CD4-positive, alpha-beta T cell (primary cell): ENCODE measurements around the gene FBN1. TPM values are rescaled to one million over a fixed set of nuclear protein-coding genes. Genes with fewer than 3 reads are reported as not detected.

Source experiments
- ATAC-seq: fragments of 200-7000 bp; cut with Tn5 transposase; one replicate; pipeline ENCODE4 v1.10.0; 2022; ENCODE audit warnings: mild to moderate bottlenecking; ENCODE audit not compliant: poor library complexity
- CTCF ChIA-PET: fragments of 350-600 bp; sonication (Branson Sonifier 250); formaldehyde crosslinking; loops from one replicate; lab custom pipeline; 2021; ENCODE audit warnings: antibody characterized with exemption, inconsistent platforms; lab: Charles Lee
- POLR2A ChIA-PET: fragments of 350-600 bp; sonication (Branson Sonifier 250); formaldehyde crosslinking; loops from one replicate; lab custom pipeline; 2021; ENCODE audit warnings: antibody characterized with exemption, inconsistent platforms; lab: Charles Lee
- DNase-seq, 14 experiments: peaks; one replicate each; pipeline ENCODE4 v3.0.0-alpha.2; 2013 to 2020; ENCODE audit warnings: mixed read lengths in 2 of 14
- H3K27ac ChIP-seq, 2 donors: one replicate each; pipeline versions ENCODE4 v1.5.1 to v1.7.0; 2013; ENCODE audit warnings: low read length in 2 of 2, low read depth in 1 of 2, mild to moderate bottlenecking in 1 of 2
- H3K27me3 ChIP-seq, 2 experiments: 1 replicate in 1 of 2; 2 replicates in 1 of 2; pipeline versions ENCODE4 v1.6.1 to v1.7.0; 2013; ENCODE audit warnings: low read length in 2 of 2, control low read depth in 1 of 2, mild to moderate bottlenecking in 1 of 2, moderate library complexity in 1 of 2; ENCODE audit not compliant: insufficient read depth in 2 of 2, control insufficient read depth in 1 of 2
- H3K36me3 ChIP-seq: one replicate; pipeline ENCODE4 v1.6.1; 2013; ENCODE audit warnings: low read length, control low read depth; ENCODE audit not compliant: insufficient read depth
- H3K4me1 ChIP-seq: one replicate; pipeline ENCODE4 v1.6.1; 2013; ENCODE audit warnings: low read length, control low read depth; ENCODE audit not compliant: insufficient read depth
- H3K4me3 ChIP-seq: one replicate; pipeline ENCODE4 v1.5.1; 2013; ENCODE audit warnings: mild to moderate bottlenecking, low read length, moderate library complexity
- H3K9me3 ChIP-seq, 2 experiments: 1 replicate in 1 of 2; 2 replicates in 1 of 2; pipeline versions ENCODE4 v1.6.1 to v1.7.0; 2013; ENCODE audit warnings: low read length in 2 of 2, mild to moderate bottlenecking in 2 of 2, control low read depth in 1 of 2, moderate library complexity in 1 of 2; ENCODE audit not compliant: control insufficient read depth in 1 of 2, insufficient read depth in 1 of 2
- H3K27ac Mint-ChIP-seq: one replicate; pipeline ENCODE4 v1.8.0; 2020; ENCODE audit warnings: mixed read lengths
- H3K27me3 Mint-ChIP-seq: one replicate; pipeline ENCODE4 v1.8.0; 2021; ENCODE audit warnings: mixed read lengths
- H3K36me3 Mint-ChIP-seq: one replicate; pipeline ENCODE4 v1.8.0; 2021; ENCODE audit warnings: low read depth, mixed read lengths
- H3K4me1 Mint-ChIP-seq: one replicate; pipeline ENCODE4 v1.8.0; 2021; ENCODE audit warnings: low read depth, mixed read lengths
- H3K4me3 Mint-ChIP-seq: one replicate; pipeline ENCODE4 v1.8.0; 2020; ENCODE audit warnings: mild to moderate bottlenecking, mixed read lengths
- H3K9me3 Mint-ChIP-seq: one replicate; pipeline ENCODE4 v1.8.0; 2020; ENCODE audit warnings: mixed read lengths
- CTCF ChIP-seq: fragments of 200-600 bp; IDR thresholded peaks from one replicate; pipeline ENCODE4 v1.8.0; 2022; ENCODE audit warnings: antibody characterized with exemption, mild to moderate bottlenecking
- intact Hi-C, 2 experiments: fragments of 100-400 bp; cut with DNase I in 1 of 2; cut with micrococcal nuclease in 1 of 2; formaldehyde crosslinking; loops; one replicate each; pipeline versions ENCODE4 v1.15.1 to v1.9.0; 2023 to 2025; cut with DNase I, micrococcal nuclease
- total RNA-seq, 174 experiments: library from RNA in 2 of 174; stranded (reverse) in 2 of 174; gene quantifications; one replicate each; pipeline ENCODE4 v1.2.3 and lab custom pipeline; 2021 to 2026

The FBN1 gene
- total RNA-seq, 2 experiments from 2014 or later = 0.11 to 0.25 TPM

- ATAC-seq (no peak), DNase-seq (no peak)
- ChIA-PET POLR2A (no interaction called here), CTCF (no interaction called here)
- Histone ChIP-seq H3K9me3 (no peaks in the 10 kb centered on the region), H3K36me3 (no peaks in the 10 kb centered on the region), H3K27me3 (no peaks in the 10 kb centered on the region), H3K4me3 (no peak overlapping the region), H3K4me1 (no peaks in the 10 kb centered on the region), H3K27ac (no peak overlapping the region)
- Mint-ChIP-seq H3K27ac (no peak overlapping the region), H3K27me3 (no peaks in the 10 kb centered on the region), H3K36me3 (no peaks in the 10 kb centered on the region), H3K9me3 (no peaks in the 10 kb centered on the region), H3K4me3 (no peak overlapping the region), H3K4me1 (no peaks in the 10 kb centered on the region)
- TF ChIP-seq CTCF = no peak
- intact Hi-C loops = no loop called here
These were observed 203.5 kb downstream of the FBN1 start for GRCh38 chr15:48442011-48442410.

GRCh38 chr15:48440084-48440483, 205.4 kb downstream of the FBN1 start:
- Histone ChIP-seq H3K36me3 (no peaks in the 10 kb centered on the region), H3K4me3 (no peak overlapping the region), H3K27me3 (no peaks in the 10 kb centered on the region), H3K4me1 (no peaks in the 10 kb centered on the region), H3K9me3 (no peaks in the 10 kb centered on the region), H3K27ac (no peak overlapping the region)
- Mint-ChIP-seq H3K4me1 (no peaks in the 10 kb centered on the region), H3K36me3 (no peaks in the 10 kb centered on the region), H3K27me3 (no peaks in the 10 kb centered on the region), H3K4me3 (no peak overlapping the region), H3K27ac (no peak overlapping the region), H3K9me3 (no peaks in the 10 kb centered on the region)
- ATAC-seq = no peak
- intact Hi-C loops = no loop called here
- no peak for DNase-seq
- ChIA-PET CTCF (no interaction called here), POLR2A (no interaction called here)
- TF ChIP-seq CTCF = no peak

GRCh38 chr15:48437178-48437577, 208.3 kb downstream of the FBN1 start:
- no peak for TF ChIP-seq CTCF
- ATAC-seq = no peak
- DNase-seq = no peak
- intact Hi-C loops = no loop called here
- Mint-ChIP-seq H3K36me3 (no peaks in the 10 kb centered on the region), H3K27ac (no peak overlapping the region), H3K27me3 (no peaks in the 10 kb centered on the region), H3K4me3 (no peak overlapping the region), H3K9me3 (no peaks in the 10 kb centered on the region), H3K4me1 (no peaks in the 10 kb centered on the region)
- ChIA-PET POLR2A (no interaction called here), CTCF (no interaction called here)
- no peak overlapping the region for H3K4me3 ChIP-seq
- no peaks in the 10 kb centered on the region for H3K4me1 ChIP-seq
- H3K9me3 ChIP-seq = no peaks in the 10 kb centered on the region
- H3K36me3 ChIP-seq = no peaks in the 10 kb centered on the region
- no peak overlapping the region for H3K27ac ChIP-seq
- no peaks in the 10 kb centered on the region for H3K27me3 ChIP-seq
